K562 (cell line): ENCODE data around the gene CORO6. TPM values are rescaled to one million over a fixed set of nuclear protein-coding genes. Genes with fewer than 3 reads are reported as not detected.
A peak's percentile ranks its signal among the peaks of the same experiment; 100 is the strongest.

Experiments
- ATF3 ChIP-seq, 2 experiments: fragments of 450-650 bp in 1 of 2; sonication (generic) in 1 of 2; formaldehyde crosslinking in 1 of 2; IDR thresholded peaks in 1 of 2; conservative IDR thresholded peaks in 1 of 2; 2 replicates each; pipeline versions ENCODE4 v1.6.1 to v1.8.1; 2016 to 2023; ENCODE audit warnings: mild to moderate bottlenecking in 2 of 2, moderate library complexity in 2 of 2, inconsistent platforms in 1 of 2, missing genetic modification reagents in 1 of 2
- CBX1 ChIP-seq: sonication (generic); IDR thresholded peaks from 2 replicates; pipeline ENCODE4 v1.6.1; 2016; ENCODE audit warnings: antibody characterized with exemption, low read depth, mild to moderate bottlenecking
- CREBBP ChIP-seq: IDR thresholded peaks from one replicate; pipeline ENCODE4 v1.6.1; 2012; ENCODE audit warnings: low read depth, mild to moderate bottlenecking, control low read depth, inconsistent platforms, low read length
- CTBP1 ChIP-seq: fragments of 450-650 bp; IDR thresholded peaks from 2 replicates; pipeline ENCODE4 v1.6.1; 2016; ENCODE audit warnings: borderline replicate concordance
- E2F8 ChIP-seq: fragments of 450-650 bp; IDR thresholded peaks from 2 replicates; pipeline ENCODE4 v1.7.1; 2018; ENCODE audit warnings: mild to moderate bottlenecking, low read depth; ENCODE audit not compliant: partially characterized antibody
- ILF3 ChIP-seq: fragments of 450-650 bp; IDR thresholded peaks from 2 replicates; pipeline ENCODE4 v1.6.1; 2018; ENCODE audit warnings: antibody characterized with exemption, mild to moderate bottlenecking, moderate library complexity, borderline replicate concordance
- MEIS2 ChIP-seq: fragments of 450-650 bp; IDR thresholded peaks from 2 replicates; pipeline ENCODE4 v1.6.1; 2014; ENCODE audit warnings: mild to moderate bottlenecking; ENCODE audit not compliant: partially characterized antibody
- NFXL1 ChIP-seq: fragments of 450-650 bp; formaldehyde crosslinking; IDR thresholded peaks from 2 replicates; pipeline ENCODE4 v1.4.0; 2021; ENCODE audit warnings: mild to moderate bottlenecking
- PHF21A ChIP-seq: fragments of 450-650 bp; IDR thresholded peaks from 2 replicates; pipeline ENCODE4 v1.6.1; 2017; ENCODE audit warnings: low read depth, borderline replicate concordance
- PRPF4 ChIP-seq: fragments of 200-400 bp; formaldehyde crosslinking; IDR thresholded peaks from one replicate; pipeline ENCODE4 v1.6.1; 2017; ENCODE audit warnings: low read length, low read depth, mild to moderate bottlenecking; ENCODE audit not compliant: insufficient read depth, poor library complexity, severe bottlenecking
- RBFOX2 ChIP-seq: fragments of 200-400 bp; formaldehyde crosslinking; IDR thresholded peaks from 2 replicates; pipeline ENCODE4 v1.6.1; 2017; ENCODE audit warnings: low read depth, mild to moderate bottlenecking, low read length, moderate library complexity
- SAFB ChIP-seq: fragments of 200-400 bp; formaldehyde crosslinking; IDR thresholded peaks from 2 replicates; pipeline ENCODE4 v1.6.1; 2017; ENCODE audit warnings: low read depth, low read length, borderline replicate concordance
- SAFB2 ChIP-seq: fragments of 200-400 bp; formaldehyde crosslinking; IDR thresholded peaks from 2 replicates; pipeline ENCODE4 v1.6.1; 2018; ENCODE audit warnings: borderline replicate concordance, low read length, low read depth, moderate library complexity; ENCODE audit not compliant: severe bottlenecking
- SMARCA4 ChIP-seq: fragments of 450-650 bp; IDR thresholded peaks from 2 replicates; pipeline ENCODE4 v1.6.1; 2016
- USF2 ChIP-seq: sonication (generic); formaldehyde crosslinking; IDR thresholded peaks from 2 replicates; pipeline ENCODE4 v1.5.0; 2020; ENCODE audit warnings: missing genetic modification reagents
- ZFP1 ChIP-seq: fragments of 450-650 bp; formaldehyde crosslinking; IDR thresholded peaks from 2 replicates; pipeline ENCODE4 v1.4.0; 2020; ENCODE audit warnings: mild to moderate bottlenecking, mixed read lengths
- ZNF165 ChIP-seq: fragments of 250-450 bp; sonication (Bioruptor Pico); IDR thresholded peaks from 2 replicates; pipeline ENCODE4 v1.4.0; 2020; ENCODE audit warnings: borderline replicate concordance
- ZNF280B ChIP-seq: fragments of 250-450 bp; sonication (Bioruptor Pico); IDR thresholded peaks from 2 replicates; pipeline ENCODE4 v1.5.1; 2021; ENCODE audit warnings: mild to moderate bottlenecking
- ZNF699 ChIP-seq: fragments of 250-450 bp; sonication (Bioruptor Pico); IDR thresholded peaks from 2 replicates; pipeline ENCODE4 v1.8.0; 2021; ENCODE audit warnings: mild to moderate bottlenecking, moderate library complexity; ENCODE audit not compliant: insufficient replicate concordance
- ZNF766 ChIP-seq: fragments of 200-800 bp; sonication (Bioruptor generic); conservative IDR thresholded peaks from 2 replicates; pipeline ENCODE4 v1.6.1; 2016; ENCODE audit warnings: missing genetic modification characterization, missing compliant biosample characterization
- ZNF780A ChIP-seq: fragments of 250-450 bp; sonication (Bioruptor Pico); IDR thresholded peaks from 2 replicates; pipeline ENCODE4 v1.5.0; 2021; ENCODE audit warnings: mild to moderate bottlenecking
- ZNF785 ChIP-seq: fragments of 250-450 bp; sonication (Bioruptor Pico); IDR thresholded peaks from 2 replicates; pipeline ENCODE4 v1.4.0; 2020; ENCODE audit warnings: mild to moderate bottlenecking
- polyA plus RNA-seq, 8 experiments: library from polyadenylated mRNA; depleted of rRNA in 4 of 8; stranded (reverse) in 5 of 8; unstranded in 3 of 8; fragments of >200 nt; fragmentation: Nextera tagmentation in 2 of 8; fragmentation: Illumina TruSeq in 1 of 8; extraction: Ambion mirVana in 2 of 8; extraction: Trizol in 1 of 8; gene quantifications; 2 replicates each; pipeline versions ENCODE4 v1.2.1 to v1.2.3, GENCODE V29; 2011 to 2014; ENCODE audit warnings: inconsistent platforms in 1 of 8, missing spikeins in 1 of 8
- total RNA-seq, 7 experiments: library from RNA; depleted of rRNA in 6 of 7; stranded (reverse); fragments of >200 nt in 6 of 7; fragmentation: Illumina TruSeq in 2 of 7; extraction: Trizol in 2 of 7; gene quantifications; 2 replicates each; pipeline versions ENCODE4 v1.2.1 to v1.2.3, GENCODE V29; 2011 to 2021; ENCODE audit warnings: low replicate concordance in 1 of 7

Gene CORO6
- total and polyA plus RNA-seq, 9 of the 15 experiments (the other 6 are each of a cell fraction or from before 2014, with no cell fraction given) = 0.04 to 11.9 (median 2.4) TPM

- no peak for TF ChIP-seq CREBBP
- no peak for TF ChIP-seq NFXL1 (CRISPR knock-in tag)
- no peak for TF ChIP-seq ZNF766 (CRISPR knock-in tag)
- TF ChIP-seq ZNF699 (CRISPR knock-in tag) = no peak
- no peak for TF ChIP-seq ZFP1
- no peak for TF ChIP-seq ATF3 (IDR thresholded peaks at IDR 0.05)
- no peak for TF ChIP-seq ATF3 (CRISPR knock-in tag; conservative IDR thresholded peaks at IDR 0.05)
- peak; percentile 0 for TF ChIP-seq MEIS2
- TF ChIP-seq ZNF165 (CRISPR knock-in tag) = no peak
- 0 out of 2 replicates have a peak, but pooled peaks have one; percentile 10 for TF ChIP-seq SMARCA4
- peak; percentile 25; the same call in 1 of the 2 replicates for TF ChIP-seq CTBP1
- no peak for TF ChIP-seq ILF3
- no peak for TF ChIP-seq RBFOX2
- TF ChIP-seq ZNF280B (CRISPR knock-in tag) = no peak
- TF ChIP-seq PHF21A = 0 out of 2 replicates have a peak, but pooled peaks have one; percentile 2
- no peak for TF ChIP-seq ZNF785 (CRISPR knock-in tag)
- TF ChIP-seq ZNF780A (CRISPR knock-in tag) = no peak
- TF ChIP-seq USF2 (CRISPR knock-in tag) = peak; percentile 12; the same call in 1 of the 2 replicates
- TF ChIP-seq CBX1 = 0 out of 2 replicates have a peak, but pooled peaks have one; percentile 4
- TF ChIP-seq PRPF4 = no peak
- no peak for TF ChIP-seq SAFB2
- TF ChIP-seq SAFB = no peak
- no peak for TF ChIP-seq E2F8
Measured at GRCh38 chr17:29618272-29619065, 4.2 kb downstream of the CORO6 start (continued).
